ENCODE data around the gene BCAS1.

- TF ChIP-seq CTCF (IDR thresholded peaks at IDR 0.05 in 8 of 11, conservative IDR thresholded peaks at IDR 0.05 in 3 of 11): no peak
- TF ChIP-seq POLR2A (IDR thresholded peaks at IDR 0.05): no peak
- TF ChIP-seq POLR2AphosphoS5 (IDR thresholded peaks at IDR 0.05): no peak
Observed at GRCh38 chr20:54075322-54075721, 4.9 kb upstream of the BCAS1 start.
